HS-27A (cell line): ENCODE measurements around the gene DNAJA1.
"Not testable (repeated sequence)": the region's sequence is repeated elsewhere in the genome, so short reads cannot be mapped to it uniquely, and the experiment has no call there.

Source experiments
- DNase-seq: peaks from one replicate; pipeline ENCODE4 v3.0.0-alpha.2; 2012; ENCODE audit warnings: low read depth, missing footprints

Gene DNAJA1

DNA sequence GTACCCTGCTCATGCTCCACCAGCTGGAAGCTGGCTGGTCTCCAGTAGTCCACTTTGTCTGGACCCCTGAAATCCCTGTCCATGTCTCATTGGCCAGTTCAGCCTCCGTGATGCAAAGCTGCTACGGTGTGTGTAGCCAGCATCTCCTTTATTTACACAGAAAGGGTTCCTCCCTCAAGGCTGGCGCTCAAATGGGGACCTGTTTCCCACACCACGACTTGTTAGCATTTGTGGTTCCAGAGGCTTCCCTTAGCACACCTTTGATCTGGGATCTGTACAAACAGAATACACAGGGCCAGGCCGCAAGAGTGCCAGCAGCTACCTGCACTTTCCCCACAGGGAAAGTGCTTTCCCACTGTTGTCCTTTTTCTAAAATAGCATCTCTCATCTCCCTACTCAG, 57.1 kb downstream of the DNAJA1 start:
- no peak for DNase-seq

DNA sequence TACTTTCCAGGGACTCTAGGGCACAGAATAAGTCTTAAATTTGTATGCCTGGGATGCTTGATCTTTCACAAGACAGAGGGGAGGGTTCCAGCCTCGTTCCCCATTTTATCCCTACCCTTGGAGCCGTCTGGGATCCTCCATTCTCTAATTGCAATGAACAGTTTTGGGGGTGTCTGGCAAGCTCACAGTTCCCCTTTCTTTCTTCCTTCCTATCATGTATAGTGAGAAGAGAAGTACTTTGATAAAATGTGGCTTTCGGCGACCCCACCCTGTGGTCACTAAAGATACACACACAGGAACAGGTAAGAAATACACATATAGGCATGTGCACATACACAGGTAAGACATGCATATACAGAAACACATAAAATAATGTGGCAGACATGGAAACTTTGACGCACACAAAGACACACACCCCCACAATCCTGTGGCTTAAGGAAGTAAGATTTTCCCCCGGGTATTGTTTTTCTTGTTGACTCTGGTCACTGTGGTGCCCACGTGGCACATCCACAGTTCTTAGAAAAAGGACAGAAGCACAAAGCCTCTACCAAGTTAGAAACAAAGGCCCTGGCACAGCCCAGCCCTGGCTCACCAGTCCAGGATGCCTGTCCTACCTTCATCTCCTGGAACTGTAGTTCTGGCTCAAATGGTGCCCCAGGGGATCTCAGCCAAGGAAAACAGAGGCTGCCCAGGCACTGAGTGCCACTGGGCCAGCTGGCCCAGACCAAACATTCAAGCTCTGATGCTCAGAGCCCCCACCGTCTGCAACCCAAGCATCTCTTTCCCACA, 57.7 kb downstream of the DNAJA1 start:
- DNase-seq: no peak

DNA sequence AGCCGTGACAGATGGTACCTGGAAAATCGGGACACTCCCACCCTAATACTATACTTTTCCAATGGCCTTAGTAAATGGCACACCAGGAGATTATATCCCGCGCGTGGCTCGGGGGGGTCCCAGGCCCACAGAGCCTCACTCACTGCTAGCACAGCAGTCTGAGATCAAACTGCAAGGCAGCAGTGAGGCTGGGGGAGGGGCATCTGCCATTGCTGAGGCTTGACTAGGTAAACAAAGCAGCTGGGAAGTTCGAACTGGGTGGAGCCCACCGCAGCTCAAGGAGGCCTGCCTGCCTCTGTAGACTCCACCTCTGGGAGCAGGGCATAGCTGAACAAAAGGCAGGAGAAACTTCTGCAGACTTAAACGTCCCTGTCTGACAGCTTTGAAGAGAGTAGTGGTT, 60.6 kb downstream of the DNAJA1 start:
- DNase-seq: not testable (repeated sequence)
